Lower lobe of right lung (tissue), 2 donors: ENCODE results near the gene TMEM239. TPM values are rescaled to one million over a fixed set of nuclear protein-coding genes. Genes with fewer than 3 reads are reported as not detected.
A peak's percentile ranks its signal among the peaks of the same experiment; 100 is the strongest.

Experiments used
- ATAC-seq, 2 donors: fragments of 200-7000 bp; cut with Tn5 transposase; one replicate each; pipeline ENCODE4 v1.9.1; 2020 to 2022; ENCODE audit warnings: mild to moderate bottlenecking in 2 of 2, moderate library complexity in 2 of 2
- DNase-seq: peaks from one replicate; pipeline ENCODE4 v3.0.0-alpha.2; 2020
- H3K27ac ChIP-seq: fragments of 200-600 bp; one replicate; pipeline ENCODE4 v1.8.0; 2022
- H3K27me3 ChIP-seq: fragments of 200-600 bp; one replicate; pipeline ENCODE4 v1.8.0; 2022; ENCODE audit warnings: low read depth
- H3K36me3 ChIP-seq: fragments of 200-600 bp; one replicate; pipeline ENCODE4 v1.8.0; 2022; ENCODE audit warnings: mild to moderate bottlenecking
- H3K4me1 ChIP-seq: fragments of 200-600 bp; one replicate; pipeline ENCODE4 v1.8.0; 2022
- H3K4me3 ChIP-seq: fragments of 200-600 bp; one replicate; pipeline ENCODE4 v1.8.0; 2022; ENCODE audit warnings: mild to moderate bottlenecking
- H3K9me3 ChIP-seq: fragments of 200-600 bp; one replicate; pipeline ENCODE4 v1.8.0; 2022
- CTCF ChIP-seq: fragments of 200-600 bp; IDR thresholded peaks from one replicate; pipeline ENCODE4 v1.8.0; 2022; ENCODE audit warnings: antibody characterized with exemption, mild to moderate bottlenecking
- intact Hi-C: fragments of 100-400 bp; cut with DNase I; formaldehyde crosslinking; loops from one replicate; pipeline ENCODE4 v1.11.0; 2022
- total RNA-seq: library from RNA; stranded (reverse); fragmentation: NEBNext Ultra II Directional; extraction: Animal tissue kit (Norgen Biotek cat#: 25700); gene quantifications from one replicate; pipeline ENCODE4 v1.2.1, GENCODE V29; 2021
- donor health status: DM: no; HTN: yes; CAD: no; lungs with severe emphysema.

TMEM239 gene
- total RNA-seq, 1 donor from 2014 or later: not detected

- Histone ChIP-seq H3K9me3 (no peaks in the 10 kb centered on the region), H3K27me3 (no peaks in the 10 kb centered on the region), H3K4me3 (no peak overlapping the region), H3K4me1 (peaks cover 20% of the 10 kb centered on the region), H3K36me3 (peaks cover 16% of the 10 kb centered on the region), H3K27ac (no peak overlapping the region)
- DNase-seq (no peak), ATAC-seq (no peak)
- TF ChIP-seq CTCF: no peak
- intact Hi-C loops: no loop called here
These were observed 22.1 kb downstream of the TMEM239 start for GRCh38 chr20:2838170-2838797.

- Histone ChIP-seq H3K4me1 (peaks cover 20% of the 10 kb centered on the region), H3K27me3 (no peaks in the 10 kb centered on the region), H3K9me3 (no peaks in the 10 kb centered on the region), H3K36me3 (peaks cover 16% of the 10 kb centered on the region), H3K27ac (no peak overlapping the region), H3K4me3 (peak overlapping the region; percentile 98)
- no peak for DNase-seq
- ATAC-seq: no peak
- intact Hi-C loops: no loop called here
- TF ChIP-seq CTCF: no peak
These were observed 22.9 kb downstream of the TMEM239 start for GRCh38 chr20:2838847-2839671.

GRCh38 chr20:2839732-2840137 lies 23.6 kb downstream of the TMEM239 start:
- TF ChIP-seq CTCF: no peak
- intact Hi-C loops: no loop called here
- Histone ChIP-seq H3K9me3 (no peaks in the 10 kb centered on the region), H3K4me1 (peaks cover 20% of the 10 kb centered on the region), H3K4me3 (peak overlapping the region; percentile 98), H3K27ac (peak overlapping the region; percentile 96), H3K36me3 (peaks cover 16% of the 10 kb centered on the region), H3K27me3 (no peaks in the 10 kb centered on the region)
- ATAC-seq: no peak
- no peak for DNase-seq

GRCh38 chr20:2840138-2840966 lies 24.2 kb downstream of the TMEM239 start, which contains the start of the genes PCED1A and VPS16:
Gene PCED1A, minus strand, starts transcription at chr20:2840655. Its CDS starts 743 bp downstream, at chr20:2839912.
Gene VPS16, plus strand, starts transcription at chr20:2840745. Its CDS starts 30 bp downstream, at chr20:2840775.
- peak; percentile 92 for DNase-seq

More at GRCh38 chr20:2840138-2840966, 24.2 kb downstream of the TMEM239 start, which contains the start of the genes PCED1A and VPS16:
- TF ChIP-seq CTCF: no peak
- peaks cover 20% of the 10 kb centered on the region for H3K4me1 ChIP-seq
- peak; percentile 98 to 100 for ATAC-seq
- intact Hi-C loops: no loop called here
- peaks cover 14% of the 10 kb centered on the region for H3K36me3 ChIP-seq
- H3K4me3 ChIP-seq: peak within 1 kb of the TSS; percentile 98
- H3K27me3 ChIP-seq: no peaks in the 10 kb centered on the region
- no peaks in the 10 kb centered on the region for H3K9me3 ChIP-seq
- peak within 1 kb of the TSS; percentile 96 for H3K27ac ChIP-seq
